Activated CD8-positive, alpha-beta memory T cell treated with anti-CD3 and anti-CD28 coated beads for 36 hours (primary cell): ENCODE measurements around the gene TLR1. TPM values are rescaled to one million over a fixed set of nuclear protein-coding genes. Genes with fewer than 3 reads are reported as not detected.

Experiments
- CTCF ChIA-PET: fragments of 350-600 bp; sonication (Branson Sonifier 250); formaldehyde crosslinking; loops from one replicate; lab custom pipeline; 2021; ENCODE audit warnings: antibody characterized with exemption; lab: Charles Lee
- POLR2A ChIA-PET: fragments of 350-600 bp; sonication (Branson Sonifier 250); formaldehyde crosslinking; loops from one replicate; lab custom pipeline; 2021; ENCODE audit warnings: antibody characterized with exemption; lab: Charles Lee
- total RNA-seq, 2 experiments: library from RNA; stranded (reverse); gene quantifications; one replicate each; pipeline ENCODE4 v1.2.3, GENCODE V29; 2021

The TLR1 gene, protein sequence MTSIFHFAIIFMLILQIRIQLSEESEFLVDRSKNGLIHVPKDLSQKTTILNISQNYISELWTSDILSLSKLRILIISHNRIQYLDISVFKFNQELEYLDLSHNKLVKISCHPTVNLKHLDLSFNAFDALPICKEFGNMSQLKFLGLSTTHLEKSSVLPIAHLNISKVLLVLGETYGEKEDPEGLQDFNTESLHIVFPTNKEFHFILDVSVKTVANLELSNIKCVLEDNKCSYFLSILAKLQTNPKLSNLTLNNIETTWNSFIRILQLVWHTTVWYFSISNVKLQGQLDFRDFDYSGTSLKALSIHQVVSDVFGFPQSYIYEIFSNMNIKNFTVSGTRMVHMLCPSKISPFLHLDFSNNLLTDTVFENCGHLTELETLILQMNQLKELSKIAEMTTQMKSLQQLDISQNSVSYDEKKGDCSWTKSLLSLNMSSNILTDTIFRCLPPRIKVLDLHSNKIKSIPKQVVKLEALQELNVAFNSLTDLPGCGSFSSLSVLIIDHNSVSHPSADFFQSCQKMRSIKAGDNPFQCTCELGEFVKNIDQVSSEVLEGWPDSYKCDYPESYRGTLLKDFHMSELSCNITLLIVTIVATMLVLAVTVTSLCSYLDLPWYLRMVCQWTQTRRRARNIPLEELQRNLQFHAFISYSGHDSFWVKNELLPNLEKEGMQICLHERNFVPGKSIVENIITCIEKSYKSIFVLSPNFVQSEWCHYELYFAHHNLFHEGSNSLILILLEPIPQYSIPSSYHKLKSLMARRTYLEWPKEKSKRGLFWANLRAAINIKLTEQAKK
- total RNA-seq: under 1 TPM; 0.42 to 0.51 TPM

- ChIA-PET POLR2A (interaction anchor here (0.5 kb wide), 1 partner anchor 770 kb away, joined by 10 read pairs; no protein-coding TSS in a partner anchor), CTCF (interaction anchor here (0.5 to 1.3 kb wide), 3 partner anchors 45 to 469 kb away, joined by 3 to 6 read pairs (median 5); no protein-coding TSS in a partner anchor)
Observed at GRCh38 chr4:38804654-38805295, at the start of gene TLR1. Gene TLR1 (minus strand): TSS chr4:38804791. CDS start chr4:38798831, 5,960 bp downstream.

- POLR2A ChIA-PET: no interaction called here
- CTCF ChIA-PET: no interaction called here
Observed at GRCh38 chr4:38846015-38846414, 41.4 kb upstream of the TLR1 start.

- POLR2A ChIA-PET: no interaction called here
- CTCF ChIA-PET: no interaction called here
Observed at GRCh38 chr4:38842994-38843393, 38.4 kb upstream of the TLR1 start.

- ChIA-PET CTCF (no interaction called here), POLR2A (no interaction called here)
Observed at GRCh38 chr4:38837849-38838248, 33.3 kb upstream of the TLR1 start.

- POLR2A ChIA-PET: no interaction called here
- CTCF ChIA-PET: no interaction called here
Observed at GRCh38 chr4:38837334-38837733, 32.7 kb upstream of the TLR1 start.

GRCh38 chr4:38834570-38834969 lies 30.0 kb upstream of the TLR1 start:
- POLR2A ChIA-PET: no interaction called here
- CTCF ChIA-PET: interaction anchor here (0.6 kb wide), 1 partner anchor 112 kb away, joined by 3 read pairs; no protein-coding TSS in a partner anchor

GRCh38 chr4:38832624-38833528 lies 28.3 kb upstream of the TLR1 start:
- POLR2A ChIA-PET: interaction anchor here (0.6 kb wide), 1 partner anchor 28 kb away, joined by 7 read pairs; no protein-coding TSS in a partner anchor
- CTCF ChIA-PET: interaction anchor here (1.2 kb wide), 1 partner anchor 28 kb away, joined by 4 read pairs; no protein-coding TSS in a partner anchor

- ChIA-PET CTCF (interaction anchor here (1.2 kb wide), 1 partner anchor 28 kb away, joined by 4 read pairs; no protein-coding TSS in a partner anchor), POLR2A (interaction anchor here (0.6 kb wide), 1 partner anchor 28 kb away, joined by 7 read pairs; no protein-coding TSS in a partner anchor)
Observed at GRCh38 chr4:38832206-38832605, 27.6 kb upstream of the TLR1 start.

DNA sequence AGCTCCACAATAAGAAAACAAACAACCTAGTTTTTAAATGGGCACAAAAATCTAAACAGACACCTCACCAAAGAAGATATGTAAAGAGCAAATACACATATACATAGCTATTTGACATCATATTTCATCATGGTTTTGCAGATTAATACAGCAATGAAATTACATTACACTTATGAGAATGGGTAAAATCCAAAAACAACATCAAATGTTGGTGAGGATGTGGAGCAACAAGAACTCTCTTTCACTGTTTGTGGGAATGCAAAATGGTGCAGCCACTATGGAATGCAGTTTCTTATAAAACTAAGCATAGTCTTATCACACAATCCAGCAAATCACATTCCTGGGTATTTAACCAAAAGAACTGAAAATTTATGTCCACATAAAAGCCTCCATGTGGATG lies 27.1 kb upstream of the TLR1 start:
- ChIA-PET POLR2A (no interaction called here), CTCF (interaction anchor here (1.2 kb wide), 1 partner anchor 29 kb away, joined by 4 read pairs; no protein-coding TSS in a partner anchor)

GRCh38 chr4:38829237-38829636 lies 24.6 kb upstream of the TLR1 start:
- POLR2A ChIA-PET: interaction anchor here (0.6 kb wide), 1 partner anchor 507 kb away, joined by 3 read pairs; no protein-coding TSS in a partner anchor
- CTCF ChIA-PET: no interaction called here

DNA sequence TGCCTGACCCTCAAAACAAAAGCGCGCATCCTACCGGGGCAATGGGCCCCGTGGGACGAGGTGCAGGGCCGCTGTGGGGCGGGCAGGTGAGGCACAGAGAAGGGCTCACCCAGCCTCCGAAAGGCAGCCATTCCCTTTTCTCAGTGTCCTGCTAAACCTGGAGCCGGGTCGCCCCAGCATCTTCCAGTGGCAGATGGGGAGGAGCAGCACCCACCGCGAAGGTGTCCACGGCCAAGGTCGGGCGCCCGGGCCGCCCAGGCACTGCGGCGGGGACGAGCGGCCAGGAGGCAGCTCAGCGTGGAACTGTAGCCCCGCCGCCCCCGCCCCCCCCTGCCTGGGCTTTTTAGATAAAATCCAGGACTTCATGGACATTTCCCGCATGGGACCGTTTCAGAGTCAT lies 19.2 kb upstream of the TLR1 start:
- POLR2A ChIA-PET: no interaction called here
- CTCF ChIA-PET: no interaction called here

- ChIA-PET CTCF (no interaction called here), POLR2A (no interaction called here)
Observed at GRCh38 chr4:38822748-38823303, 18.2 kb upstream of the TLR1 start.

- POLR2A ChIA-PET: no interaction called here
- CTCF ChIA-PET: interaction anchor here (0.8 kb wide), 1 partner anchor 228 kb away, joined by 3 read pairs; no protein-coding TSS in a partner anchor
Observed at GRCh38 chr4:38821739-38822138, 17.1 kb upstream of the TLR1 start.

DNA sequence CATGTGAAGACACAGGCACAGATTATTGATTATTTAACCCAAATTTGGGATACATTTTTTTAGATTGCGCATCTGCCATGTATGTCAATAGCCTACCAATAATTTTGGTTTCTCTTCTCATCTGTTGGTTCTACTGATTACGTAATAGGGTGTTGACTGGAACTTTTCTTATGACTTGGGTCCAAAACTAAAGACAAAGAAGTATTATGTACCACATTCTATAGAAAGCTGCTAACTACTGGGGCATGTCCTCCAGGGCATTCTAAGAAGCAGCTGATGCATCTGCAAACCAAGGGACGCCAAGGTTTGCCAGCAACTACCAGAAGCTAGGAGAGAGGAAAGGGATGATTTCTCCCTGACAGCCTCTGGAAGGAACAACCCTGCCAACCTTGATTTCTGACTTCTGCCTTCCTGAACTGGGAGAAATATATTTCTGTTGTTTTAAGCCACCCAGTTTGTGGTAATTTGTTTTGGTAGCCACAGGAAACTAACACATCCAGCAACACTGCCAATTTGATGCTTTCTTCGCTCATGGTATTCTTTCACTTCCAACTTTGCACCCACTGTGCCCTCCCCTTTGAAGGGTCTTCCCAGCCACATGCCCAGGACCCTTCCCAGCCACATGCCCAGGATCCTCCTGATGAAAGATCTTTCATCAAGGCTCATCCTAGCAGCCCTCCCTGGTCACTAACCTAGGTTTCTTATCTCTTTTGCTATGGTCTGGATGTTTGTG lies 15.9 kb upstream of the TLR1 start:
- ChIA-PET CTCF (no interaction called here), POLR2A (no interaction called here)

- CTCF ChIA-PET: no interaction called here
- POLR2A ChIA-PET: interaction anchor here (0.6 kb wide), 1 partner anchor 536 kb away, joined by 6 read pairs; no protein-coding TSS in a partner anchor
Observed at GRCh38 chr4:38819569-38819968, 15.0 kb upstream of the TLR1 start.

- CTCF ChIA-PET: no interaction called here
- POLR2A ChIA-PET: no interaction called here
Observed at GRCh38 chr4:38818441-38818976, 13.9 kb upstream of the TLR1 start.
